Cerebellar nuclear complex (tissue), 1 donor: ENCODE measurements around the gene LINC00237.

ENCODE experiments used
- DNase-seq, 2 experiments: peaks; one replicate each; lab custom pipeline; 2025; lab: John Stamatoyannopoulos, UW

LINC00237 gene

DNA sequence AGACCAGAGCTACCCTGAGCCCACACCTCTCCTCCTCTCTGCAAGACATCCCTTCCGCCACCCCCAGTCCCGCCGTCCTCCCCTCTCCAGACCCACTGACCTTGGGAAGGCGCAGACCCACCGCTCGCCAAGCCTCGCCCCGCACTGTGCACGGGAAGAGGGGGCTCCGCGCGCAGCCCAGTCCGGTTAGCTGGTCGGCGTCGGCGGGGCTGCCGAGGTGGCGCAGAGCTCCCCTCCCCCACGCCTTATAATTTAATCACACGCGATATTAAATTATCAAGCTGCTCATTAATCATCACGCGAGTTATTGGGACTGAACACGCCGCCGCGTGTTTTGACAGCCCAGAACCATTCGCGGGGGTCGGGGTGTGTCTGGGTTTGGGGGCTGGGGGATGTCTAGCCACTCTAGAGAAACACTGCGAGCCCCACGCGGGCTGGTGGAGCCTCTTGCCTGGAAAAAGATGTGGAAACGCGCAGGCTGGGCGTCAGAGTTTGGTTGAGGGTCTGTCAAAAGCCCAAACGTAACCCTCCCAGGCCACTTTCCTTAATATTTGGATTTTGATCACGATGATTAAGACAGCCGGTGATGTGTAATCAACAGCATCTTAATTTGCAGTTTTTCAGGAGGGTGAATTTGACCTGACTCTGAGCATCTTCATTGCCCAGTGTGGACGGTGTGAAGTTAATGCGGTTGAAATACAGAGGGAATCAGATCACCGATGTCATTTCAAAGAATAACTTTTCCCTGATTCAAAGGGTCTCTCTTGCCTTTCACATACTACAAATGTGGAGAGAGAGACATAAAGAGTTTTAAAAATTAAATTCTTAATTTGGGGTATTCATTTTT, at the start of gene LINC00237:
Gene LINC00237 (minus strand): TSS at position 188 of the 847 bp plus-strand sequence.
- DNase-seq, result no peak

DNA sequence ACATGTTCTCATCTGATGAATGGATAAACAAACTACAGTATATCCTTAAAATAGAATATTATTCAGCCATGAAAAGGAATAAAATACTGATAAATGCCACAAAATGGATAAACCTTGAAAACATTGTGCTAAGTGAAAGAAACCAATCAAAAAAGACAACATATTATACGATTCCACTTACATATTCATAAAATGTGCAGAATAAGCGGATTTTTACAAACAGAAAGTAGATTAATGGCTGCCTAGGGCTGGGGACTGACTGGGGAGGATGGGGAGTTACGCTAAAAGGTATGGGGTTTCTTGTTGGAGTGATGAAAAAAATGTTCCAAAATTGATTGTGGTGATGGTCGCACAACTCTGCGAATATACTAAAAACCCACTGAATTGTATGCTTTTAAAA, 49.1 kb upstream of the LINC00237 start:
- no peak for DNase-seq

DNA sequence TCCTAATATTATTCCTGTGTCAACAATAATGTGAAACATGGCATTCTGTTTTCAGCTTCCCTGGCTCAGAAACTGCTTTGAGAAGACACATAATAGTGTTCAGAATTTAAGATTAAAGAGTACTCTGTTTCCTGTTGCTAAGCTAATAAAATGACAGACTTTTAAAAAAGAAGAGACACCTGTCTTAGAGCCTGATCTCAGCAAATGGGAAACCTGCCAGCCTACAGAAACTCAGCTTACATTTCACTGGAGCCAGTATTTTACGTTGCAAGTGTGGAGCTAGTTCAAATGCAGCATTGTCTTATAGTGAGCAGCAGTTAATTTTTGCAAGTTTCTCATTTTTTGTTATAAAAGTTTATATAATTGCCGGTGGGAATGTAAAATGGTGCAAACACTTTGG, 48.5 kb upstream of the LINC00237 start:
- DNase-seq, result no peak

DNA sequence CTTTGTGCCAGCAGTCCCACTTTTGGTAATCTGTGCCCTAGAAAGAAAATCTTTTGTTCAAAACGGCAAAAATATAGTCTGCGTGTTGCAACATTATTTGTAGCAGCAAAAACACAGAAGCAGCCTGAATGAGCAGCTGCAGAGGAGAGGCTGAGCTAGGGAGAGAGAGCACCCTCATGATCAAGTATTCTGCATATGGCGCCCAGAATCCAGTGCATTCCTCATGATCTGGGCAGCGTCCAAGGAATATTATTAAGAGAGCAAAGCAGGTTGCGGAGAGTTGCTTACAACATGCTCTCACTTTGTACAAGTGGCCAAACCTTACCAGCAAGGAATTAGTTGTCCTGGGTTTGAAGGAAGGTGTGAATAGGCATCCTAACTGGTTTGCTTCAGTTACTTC, 45.6 kb upstream of the LINC00237 start:
- no peak for DNase-seq

DNA sequence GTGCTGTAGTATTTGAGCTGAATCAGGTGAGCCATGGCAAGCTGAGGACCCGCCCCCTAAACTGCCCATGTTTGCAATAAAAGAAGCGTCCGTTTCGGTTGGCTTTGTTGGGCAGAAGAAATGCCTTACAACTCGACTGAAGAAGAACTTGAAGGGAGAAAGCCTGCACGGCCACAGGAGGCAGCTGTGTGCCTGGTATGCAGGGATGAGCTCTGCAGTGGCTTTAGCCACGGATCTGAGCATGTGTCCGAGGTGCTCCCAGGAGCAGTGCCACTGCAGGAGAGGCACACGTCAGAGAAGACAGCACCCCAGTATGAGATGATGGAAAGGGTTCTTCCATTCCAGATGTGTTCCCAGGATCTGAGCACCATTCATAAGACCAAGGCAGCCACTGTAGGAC, 43.2 kb upstream of the LINC00237 start:
- no peak for DNase-seq

DNA sequence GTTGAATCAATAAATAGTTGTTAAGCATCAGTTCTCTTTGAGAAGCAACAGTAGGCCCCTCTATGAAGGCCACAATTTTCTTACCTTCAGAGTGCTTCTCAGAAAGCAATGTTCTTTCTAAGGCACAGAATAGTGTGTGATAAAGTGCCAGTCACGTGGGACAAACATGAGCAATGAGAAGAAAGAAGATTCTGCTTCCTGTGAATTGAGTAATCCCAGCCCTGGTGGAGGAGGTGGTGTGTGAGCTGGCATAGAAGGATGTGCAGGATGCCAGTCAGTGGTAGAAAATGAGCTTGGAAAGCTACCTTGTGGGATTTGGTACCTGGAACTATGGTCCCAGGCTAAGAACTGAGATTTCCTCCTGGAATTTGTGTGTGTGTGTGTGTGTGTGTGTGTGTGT, 41.4 kb upstream of the LINC00237 start:
- DNase-seq, result no peak

DNA sequence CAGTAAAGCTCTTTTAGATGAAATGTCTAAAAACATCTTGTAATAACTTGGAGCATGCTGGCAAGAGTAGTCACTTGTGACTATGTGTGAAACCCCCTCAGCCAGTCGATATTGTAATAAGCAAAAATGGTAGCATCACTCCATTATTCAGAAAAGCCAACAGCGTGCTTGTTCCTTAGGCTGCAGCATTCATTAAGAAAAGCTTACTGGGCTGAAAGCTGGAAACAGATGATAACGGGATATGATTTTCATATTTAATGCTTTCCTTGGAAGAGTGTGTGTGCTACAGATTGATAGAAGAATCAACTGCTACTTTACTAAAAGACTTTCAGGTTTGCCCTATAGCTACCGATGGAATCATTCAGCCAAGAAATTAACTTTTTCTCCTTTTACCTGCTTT, 40.1 kb upstream of the LINC00237 start:
- no peak for DNase-seq

DNA sequence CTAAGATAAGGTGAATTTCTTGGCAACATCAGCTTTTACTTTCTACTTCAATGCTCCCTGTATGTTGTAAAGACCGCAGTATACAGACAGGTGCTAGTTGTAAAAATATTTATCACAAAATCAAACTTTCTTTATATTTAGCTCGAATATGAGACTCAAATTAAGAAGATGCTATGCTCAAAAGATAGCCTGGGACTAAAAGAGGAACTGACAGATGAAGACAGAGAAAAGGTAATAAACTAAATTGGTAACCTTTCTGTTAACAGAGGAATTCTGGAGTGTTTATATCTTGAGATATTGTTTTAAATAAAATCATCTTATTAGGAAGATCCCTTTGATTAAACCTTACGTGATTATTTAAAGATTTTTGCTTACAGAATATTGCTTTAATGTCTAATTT, 39.3 kb upstream of the LINC00237 start:
- no peak for DNase-seq

DNA sequence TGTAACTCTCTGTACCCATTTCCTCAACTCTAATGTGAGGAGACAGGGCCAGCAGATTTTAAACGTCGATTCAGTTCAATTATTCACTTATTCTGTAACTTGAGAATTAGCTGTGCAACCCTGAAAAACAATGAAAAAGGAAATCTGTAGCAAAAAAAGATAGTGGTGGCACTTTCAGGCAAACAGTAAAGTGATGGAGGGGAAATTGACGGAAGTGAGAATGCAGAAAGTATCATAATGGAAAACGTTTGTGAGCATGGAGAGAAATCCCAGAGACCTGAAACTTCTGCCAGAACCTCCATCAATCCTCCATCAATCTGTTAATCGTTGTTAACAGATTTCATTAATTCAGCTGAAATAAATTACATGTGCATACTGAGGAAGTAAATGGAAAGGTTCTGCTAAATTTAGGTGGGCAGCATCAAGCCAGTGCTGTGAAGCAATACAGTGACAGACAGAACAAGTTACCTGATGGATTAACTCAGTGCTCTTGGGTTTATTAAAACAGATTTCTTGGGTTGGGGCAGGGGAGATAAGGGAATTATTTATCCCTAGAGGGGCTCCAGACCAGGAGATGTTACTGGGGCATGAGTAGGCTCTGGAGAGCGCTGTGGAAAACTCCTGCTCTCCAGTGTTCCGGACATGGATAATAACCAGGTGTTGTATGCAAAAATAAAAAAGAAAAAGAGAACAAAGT, 37.2 kb upstream of the LINC00237 start:
- no peak for DNase-seq

DNA sequence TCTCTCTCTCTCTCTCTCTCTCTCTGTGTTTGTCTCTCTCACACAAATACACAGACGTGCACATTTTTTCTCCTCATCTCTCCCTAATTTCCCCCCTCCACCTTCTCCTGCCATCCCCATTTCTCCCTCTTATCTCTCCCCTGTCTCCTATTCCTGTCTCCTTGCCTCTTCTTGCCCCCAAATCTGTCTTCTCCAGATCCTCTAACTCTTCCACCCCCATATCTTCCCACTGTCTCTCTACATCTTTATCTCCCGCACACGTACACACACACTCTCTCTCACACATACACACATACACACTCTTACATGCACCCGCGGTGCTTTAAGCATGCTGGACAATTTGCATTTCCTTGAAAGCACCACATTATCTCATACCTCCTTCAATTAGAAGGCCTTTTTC, 35.7 kb upstream of the LINC00237 start:
- DNase-seq, result no peak

DNA sequence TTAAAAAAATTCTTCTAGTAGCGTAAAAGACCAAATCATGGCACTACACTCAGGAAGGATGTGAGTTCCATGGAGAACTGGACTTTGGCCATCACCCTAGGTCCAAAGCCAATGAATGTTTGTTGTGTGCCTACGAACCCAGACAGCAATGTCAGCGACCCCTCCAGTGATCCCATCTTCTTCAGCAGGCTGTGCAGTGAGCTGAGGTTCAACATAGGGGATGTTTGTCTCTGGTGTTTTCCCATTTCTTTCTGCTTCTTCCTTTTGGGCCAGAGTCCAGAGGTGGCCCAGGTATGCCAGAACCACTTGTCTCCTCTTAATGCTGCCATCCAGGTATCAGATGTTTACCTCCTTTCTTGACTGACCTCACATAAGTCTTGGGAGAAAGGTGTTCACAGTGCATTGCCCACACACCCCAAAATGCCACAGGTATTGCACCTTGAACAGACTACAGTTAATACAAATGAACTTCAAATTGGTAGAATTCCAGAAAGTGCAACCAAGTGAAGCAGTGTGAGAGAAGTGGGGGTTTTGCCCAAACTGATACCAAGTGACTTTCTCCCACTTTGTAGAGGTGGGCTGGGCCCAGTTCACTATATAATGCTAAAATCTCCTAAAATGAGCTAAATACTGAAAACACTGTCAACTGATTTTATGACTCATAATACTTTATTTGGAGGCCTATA, 33.9 kb upstream of the LINC00237 start:
- DNase-seq, result no peak

DNA sequence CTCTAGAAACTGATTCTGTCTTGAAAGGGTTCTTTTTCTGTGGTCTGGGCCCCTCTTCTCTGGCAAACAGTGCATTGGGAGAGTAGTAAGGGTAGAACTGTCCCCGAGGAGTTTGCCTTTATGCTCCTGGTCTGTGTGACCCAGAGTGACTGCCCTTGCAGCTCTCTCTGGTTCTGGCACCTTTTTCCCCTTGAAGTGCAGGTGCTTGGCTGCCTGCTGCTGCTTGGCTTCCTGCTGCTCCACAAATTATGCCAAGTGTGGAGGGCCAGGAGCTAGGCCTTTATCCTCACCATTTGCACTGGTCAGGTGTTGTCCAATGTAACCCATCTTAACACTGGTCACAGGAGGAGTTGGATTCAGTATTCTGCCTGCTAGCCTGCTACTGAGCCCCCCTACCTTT, 30.9 kb upstream of the LINC00237 start:
- DNase-seq, result peak; percentile 26 to 75

DNA sequence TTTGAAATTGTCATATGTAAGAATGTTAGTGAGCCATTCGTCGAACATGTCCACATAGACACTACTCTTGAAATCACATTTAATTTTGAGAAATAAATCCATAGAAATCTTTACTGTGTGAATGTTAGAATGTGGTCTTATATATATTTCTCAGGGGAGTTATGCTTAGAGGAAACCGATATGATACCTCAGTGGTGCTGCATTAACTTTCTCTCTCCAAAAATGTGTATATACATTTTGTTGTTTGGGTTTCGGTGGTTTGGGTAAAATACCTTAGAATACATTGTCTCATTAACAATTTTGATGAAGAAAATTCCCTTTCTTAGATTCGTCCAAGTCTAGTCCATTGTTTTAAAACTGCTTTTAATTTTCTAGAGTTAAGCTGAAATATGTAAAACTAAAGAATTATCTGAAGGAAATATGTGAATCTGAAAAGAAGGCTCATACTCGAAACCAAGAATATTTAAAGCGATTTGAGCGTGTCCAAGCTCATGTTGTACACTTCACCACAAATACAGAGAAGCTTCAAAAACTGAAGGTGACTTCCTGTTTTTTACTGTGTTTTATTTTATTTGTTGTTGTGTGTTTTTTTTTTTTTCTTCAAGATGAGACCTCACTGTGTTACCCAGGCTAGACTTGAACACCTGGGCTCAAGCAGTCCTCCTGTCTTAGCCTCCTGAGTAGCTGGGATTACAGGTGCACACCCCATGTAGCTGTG, 30.0 kb upstream of the LINC00237 start:
- DNase-seq, result no peak

DNA sequence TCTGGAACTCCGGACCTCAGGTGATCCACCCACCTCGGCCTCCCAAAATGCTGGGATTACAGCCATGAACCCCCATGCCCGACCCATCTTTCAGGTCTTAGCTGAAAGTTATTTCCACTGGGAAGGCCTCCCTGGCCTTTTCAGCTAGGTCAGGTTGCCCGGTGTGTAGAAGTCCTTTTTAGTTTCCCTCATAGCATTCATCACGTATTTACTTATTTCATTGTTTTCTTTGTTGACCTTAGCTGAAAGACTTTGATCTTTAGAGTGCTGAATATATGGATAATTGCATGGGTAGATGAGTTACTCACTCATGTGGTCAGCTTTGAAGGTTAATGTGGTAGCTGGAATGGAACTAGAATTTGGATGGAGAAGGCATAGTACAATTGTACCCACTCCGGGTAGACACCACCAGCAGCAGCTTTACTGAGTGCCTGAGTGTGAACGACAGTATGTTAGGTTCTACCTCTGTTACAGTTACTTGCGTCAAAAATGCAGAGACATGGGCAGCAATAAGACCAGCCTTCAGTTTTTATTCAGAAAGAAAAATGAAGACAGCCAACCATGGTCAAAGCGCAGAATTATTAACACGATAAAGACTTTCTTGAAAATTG, 28.8 kb upstream of the LINC00237 start:
- no peak for DNase-seq

DNA sequence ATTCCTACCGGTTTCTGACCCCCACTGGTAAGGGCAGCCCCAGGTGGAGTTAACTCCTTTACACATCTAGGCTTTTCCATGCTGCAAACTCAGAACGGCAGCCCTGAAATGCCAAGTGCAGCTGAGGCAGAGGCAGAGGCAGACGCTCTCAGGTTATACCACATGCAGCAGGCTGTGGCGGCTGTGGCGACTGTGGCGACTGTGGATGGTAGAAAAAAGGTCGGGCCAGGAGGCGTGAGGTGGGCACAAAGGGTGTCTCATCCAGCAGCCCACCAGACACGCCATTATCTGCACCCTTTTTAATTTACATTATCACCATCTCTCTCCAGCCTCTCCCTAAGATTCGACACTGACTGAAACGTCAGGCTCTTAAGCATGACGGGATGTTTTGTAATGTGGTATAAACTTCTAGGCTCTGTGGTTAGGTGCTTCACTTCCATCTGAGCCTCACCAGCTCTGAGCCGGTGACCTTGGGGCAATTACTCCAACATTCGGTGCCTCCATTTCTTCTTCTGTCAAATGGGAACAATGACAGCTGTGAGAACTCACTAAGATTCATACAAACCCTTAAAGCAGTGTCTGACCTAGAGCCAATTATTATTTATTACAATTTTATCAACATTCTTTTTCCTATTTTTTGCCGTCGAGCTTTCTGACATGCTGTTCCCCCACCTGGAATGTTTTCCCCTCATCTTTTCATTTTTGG, 27.9 kb upstream of the LINC00237 start:
- no peak for DNase-seq

DNA sequence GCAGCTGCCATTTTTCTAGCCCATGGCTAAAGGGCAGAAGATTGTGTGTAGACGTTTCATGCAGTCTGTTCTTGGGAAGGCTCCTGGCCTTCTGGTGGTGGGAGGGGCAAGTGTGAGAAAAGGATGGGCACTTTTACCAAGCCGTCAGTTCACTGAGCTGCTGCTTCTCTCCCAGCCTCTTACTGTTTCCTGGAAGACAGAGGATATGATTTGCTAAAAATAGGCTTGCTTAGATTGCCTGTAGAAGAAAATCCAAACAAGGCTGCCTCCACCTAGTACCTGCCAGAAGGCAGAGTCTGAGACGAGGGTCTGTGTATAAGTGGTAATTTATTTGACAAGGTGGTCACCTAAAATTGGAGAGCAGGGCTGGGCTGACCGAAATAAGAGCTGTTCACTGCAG, 27.2 kb upstream of the LINC00237 start:
- DNase-seq, result no peak

DNA sequence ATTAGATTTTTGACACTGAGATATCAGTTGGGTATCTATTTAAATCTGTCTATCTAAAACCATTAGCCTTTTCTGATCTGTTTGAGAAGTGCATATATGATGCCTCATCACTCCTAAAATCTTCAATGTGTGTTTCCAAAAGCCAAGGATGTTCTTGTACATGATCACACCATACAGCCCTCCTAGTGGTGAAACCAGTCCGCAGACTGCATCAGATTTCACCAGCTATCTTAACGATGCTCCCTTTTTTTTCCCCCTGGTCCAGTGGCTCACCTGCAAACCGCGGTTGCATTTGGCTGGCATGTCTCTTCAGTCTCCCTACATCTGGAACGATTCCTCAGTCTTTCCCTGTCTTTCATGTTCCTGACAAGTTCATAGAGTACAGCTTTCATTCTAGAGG, 23.7 kb upstream of the LINC00237 start:
- DNase-seq, result no peak

DNA sequence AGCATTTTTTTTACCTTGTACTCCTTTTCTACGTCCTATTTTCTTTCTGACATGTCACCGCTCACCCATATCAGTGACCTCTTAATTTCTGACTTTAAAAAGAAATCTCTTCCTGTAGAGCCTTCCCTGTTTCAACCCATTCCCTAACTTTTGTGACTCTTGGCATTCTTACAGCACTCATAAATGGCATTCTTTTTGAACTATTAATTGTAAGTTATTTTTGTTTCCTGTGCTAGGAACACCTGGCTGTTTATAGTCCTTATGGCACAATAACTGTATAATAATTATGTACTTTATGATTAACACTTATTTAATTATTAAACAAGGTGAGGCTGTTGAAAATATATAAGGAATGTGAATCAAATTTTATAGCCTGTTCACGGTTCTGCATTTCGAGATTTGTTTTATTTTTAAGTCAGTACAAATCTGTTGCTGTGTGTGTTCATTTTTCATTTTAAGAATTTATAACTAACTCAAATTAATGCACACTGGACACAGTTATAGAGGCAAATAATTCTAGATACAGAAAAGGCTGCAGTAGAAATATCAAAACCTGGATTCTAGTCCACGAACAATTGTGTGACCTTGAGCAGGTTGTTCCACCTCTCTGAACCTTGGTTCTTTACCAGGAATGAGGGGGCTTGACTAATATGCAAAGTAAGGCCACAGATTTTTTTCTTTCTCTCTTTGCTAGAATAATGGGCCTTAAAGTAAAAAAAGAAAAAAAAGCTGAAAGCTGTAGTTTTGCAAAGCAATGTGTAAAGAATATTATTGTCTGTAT, 21.2 kb upstream of the LINC00237 start:
- no peak for DNase-seq

DNA sequence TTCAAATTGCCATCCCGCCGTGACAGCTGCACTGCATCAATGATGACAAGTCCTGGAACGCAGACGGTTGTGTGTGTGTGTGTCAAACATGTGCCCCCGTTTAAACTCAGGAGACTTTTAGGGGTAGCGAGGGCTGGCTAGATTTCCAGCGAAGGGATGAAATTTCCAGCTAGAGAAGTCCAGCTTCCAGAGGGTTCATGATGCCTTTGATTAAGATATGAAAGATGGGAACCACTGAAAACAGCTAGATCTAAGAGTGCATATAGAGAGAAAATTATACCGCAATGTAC, 20.4 kb upstream of the LINC00237 start:
- DNase-seq, result no peak

DNA sequence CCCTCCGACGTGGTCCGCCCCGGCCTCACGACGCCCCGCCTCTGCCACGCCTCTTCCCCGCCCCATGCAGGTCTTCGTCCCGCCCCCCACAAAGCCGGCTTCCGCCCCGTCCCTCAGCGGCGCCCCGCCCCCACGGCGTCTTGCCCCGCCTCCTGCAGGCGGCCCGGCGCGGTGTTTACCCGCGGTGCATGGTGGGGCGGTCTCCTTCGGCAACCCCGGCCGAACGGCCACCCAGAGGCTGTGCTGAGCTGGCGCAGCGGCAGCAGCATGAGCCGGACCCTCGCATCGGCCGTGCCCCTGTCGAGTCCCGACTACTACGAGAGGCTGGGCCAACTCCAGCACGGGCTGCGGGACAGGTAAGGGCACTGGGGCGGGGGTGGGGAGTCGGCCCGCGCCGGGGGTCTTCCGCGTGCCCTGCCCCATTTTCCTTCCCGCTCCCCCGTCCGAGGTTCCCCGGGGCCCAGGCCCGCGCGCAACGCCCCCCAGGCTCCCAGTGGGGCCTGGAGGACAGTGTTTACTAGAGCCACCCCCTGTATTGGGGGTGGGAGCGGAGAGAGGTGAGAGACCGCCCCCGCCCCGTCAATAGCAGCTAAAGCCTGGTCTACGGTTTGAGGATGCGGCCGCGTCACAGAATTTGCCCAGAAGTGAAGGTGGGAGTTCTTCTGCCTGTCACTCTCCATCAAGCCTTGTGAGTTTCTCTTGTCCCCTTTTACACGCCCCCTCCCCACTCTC, 19.9 kb upstream of the LINC00237 start, which contains the start of gene KIZ:
Gene KIZ (plus strand): TSS at position 234 of the 732 bp plus-strand sequence. CDS start 34 bp downstream, at position 268.
- peak; percentile 76 to 80 for DNase-seq
